Esophagus muscularis mucosa (tissue), 3 donors: ENCODE results near the gene NUP133.

Experiments
- CTCF ChIP-seq, 3 experiments: fragments of 200-600 bp in 2 of 3; fragments of 450-650 bp in 1 of 3; sonication (generic) in 2 of 3; IDR thresholded peaks; one replicate each; pipeline ENCODE4 v1.5.1; 2017 to 2019; ENCODE audit warnings: antibody characterized with exemption in 3 of 3, mild to moderate bottlenecking in 2 of 3, moderate library complexity in 1 of 3
- POLR2A ChIP-seq: fragments of 450-650 bp; IDR thresholded peaks from one replicate; pipeline ENCODE4 v1.6.1; 2017; ENCODE audit warnings: antibody characterized with exemption, moderate library complexity, mild to moderate bottlenecking, low read depth

- TF ChIP-seq CTCF (IDR thresholded peaks at IDR 0.05), result no peak
- TF ChIP-seq POLR2A, result no peak
Measured at GRCh38 chr1:229396585-229397206, 111.4 kb downstream of the NUP133 start.
